NT2/D1 (cell line): ENCODE measurements around the gene ANKRD42.

ENCODE experiments used
- DNase-seq: peaks from one replicate; pipeline ENCODE4 v3.0.0-alpha.2; 2011; ENCODE audit warnings: low read depth, low spot score
- H3K27me3 ChIP-seq: 2 replicates; pipeline ENCODE4 v1.6.0; 2011; ENCODE audit warnings: mild to moderate bottlenecking; ENCODE audit not compliant: insufficient read length, insufficient read depth
- H3K36me3 ChIP-seq: 2 replicates; pipeline ENCODE4 v1.6.1; 2011; ENCODE audit warnings: mild to moderate bottlenecking, low read length, mixed read lengths; ENCODE audit not compliant: insufficient read depth, insufficient read length
- H3K4me1 ChIP-seq: 2 replicates; pipeline ENCODE4 v1.5.1; 2011; ENCODE audit not compliant: insufficient read depth, insufficient read length
- H3K4me3 ChIP-seq: 2 replicates; pipeline ENCODE4 v1.5.1; 2011; ENCODE audit warnings: low read depth; ENCODE audit not compliant: insufficient read length
- H3K9ac ChIP-seq: 2 replicates; pipeline ENCODE4 v1.6.0; 2011; ENCODE audit warnings: low read depth; ENCODE audit not compliant: insufficient read length
- H3K9me3 ChIP-seq: 2 replicates; pipeline ENCODE4 v1.5.1; 2011; ENCODE audit warnings: mild to moderate bottlenecking, low read length; ENCODE audit not compliant: insufficient read depth
- SUZ12 ChIP-seq: IDR thresholded peaks from 2 replicates; pipeline ENCODE4 v1.6.1; 2011; ENCODE audit not compliant: insufficient read length, insufficient read depth; ENCODE audit errors: extremely low read depth
- YY1 ChIP-seq: IDR thresholded peaks from 2 replicates; pipeline ENCODE4 v1.6.1; 2011; ENCODE audit not compliant: insufficient read length, insufficient read depth
- ZNF274 ChIP-seq: IDR thresholded peaks from 2 replicates; pipeline ENCODE4 v1.6.1; 2011; ENCODE audit warnings: mild to moderate bottlenecking, low read depth, low read length

The ANKRD42 gene

GRCh38 chr11:83193315-83194280, at the start of gene ANKRD42:
ANKRD42 (plus strand) TSS chr11:83193712; CDS start chr11:83194671, 959 bp downstream.
- TF ChIP-seq SUZ12 (no peak), YY1 (no peak), ZNF274 (no peak)

GRCh38 chr11:83147895-83148294, 45.6 kb upstream of the ANKRD42 start:
- Histone ChIP-seq H3K9me3 (no peaks in the 10 kb centered on the region), H3K4me3 (no peak overlapping the region), H3K36me3 (no peaks in the 10 kb centered on the region), H3K9ac (no peak overlapping the region), H3K4me1 (no peaks in the 10 kb centered on the region), H3K27me3 (no peaks in the 10 kb centered on the region)
- no peak for TF ChIP-seq YY1
- no peak for TF ChIP-seq SUZ12
- no peak for TF ChIP-seq ZNF274
- no peak for DNase-seq

More at GRCh38 chr11:83193315-83194280, at the start of gene ANKRD42:
- Histone ChIP-seq H3K36me3 (peaks cover 34% of the 10 kb centered on the region), H3K4me1 (no peaks in the 10 kb centered on the region), H3K9me3 (no peaks in the 10 kb centered on the region), H3K4me3 (peak within 1 kb of the TSS; percentile 89), H3K27me3 (peaks cover 18% of the 10 kb centered on the region), H3K9ac (peak within 1 kb of the TSS; percentile 93)
- DNase-seq, result peak; percentile 89

GRCh38 chr11:83150450-83150849, 43.1 kb upstream of the ANKRD42 start:
- no peaks in the 10 kb centered on the region for H3K27me3 ChIP-seq
- no peak overlapping the region for H3K4me3 ChIP-seq
- H3K9ac ChIP-seq, result no peak overlapping the region
- H3K36me3 ChIP-seq, result no peaks in the 10 kb centered on the region
- DNase-seq, result no peak
- no peak for TF ChIP-seq SUZ12
- TF ChIP-seq YY1, result no peak
- no peak for TF ChIP-seq ZNF274
- no peaks in the 10 kb centered on the region for H3K9me3 ChIP-seq
- H3K4me1 ChIP-seq, result no peaks in the 10 kb centered on the region

- Histone ChIP-seq H3K9ac (no peak overlapping the region), H3K4me1 (no peaks in the 10 kb centered on the region), H3K36me3 (no peaks in the 10 kb centered on the region), H3K9me3 (no peaks in the 10 kb centered on the region), H3K27me3 (no peaks in the 10 kb centered on the region), H3K4me3 (no peak overlapping the region)
- no peak for TF ChIP-seq SUZ12
- TF ChIP-seq ZNF274, result no peak
- TF ChIP-seq YY1, result no peak
- DNase-seq, result no peak
These were observed 42.1 kb upstream of the ANKRD42 start for GRCh38 chr11:83151274-83151977.

- no peaks in the 10 kb centered on the region for H3K4me1 ChIP-seq
- DNase-seq, result no peak
- H3K9me3 ChIP-seq, result no peaks in the 10 kb centered on the region
- TF ChIP-seq SUZ12 (no peak), YY1 (no peak), ZNF274 (no peak)
- no peak overlapping the region for H3K4me3 ChIP-seq
- H3K27me3 ChIP-seq, result no peaks in the 10 kb centered on the region
- H3K36me3 ChIP-seq, result no peaks in the 10 kb centered on the region
- H3K9ac ChIP-seq, result no peak overlapping the region
These were observed 41.2 kb upstream of the ANKRD42 start for GRCh38 chr11:83152264-83152663.

- TF ChIP-seq YY1, result no peak
- TF ChIP-seq SUZ12, result no peak
- no peak for TF ChIP-seq ZNF274
- no peak for DNase-seq
- Histone ChIP-seq H3K27me3 (no peaks in the 10 kb centered on the region), H3K4me1 (no peaks in the 10 kb centered on the region), H3K9me3 (no peaks in the 10 kb centered on the region), H3K4me3 (no peak overlapping the region), H3K36me3 (peaks cover 8% of the 10 kb centered on the region), H3K9ac (no peak overlapping the region)
These were observed 39.7 kb upstream of the ANKRD42 start for GRCh38 chr11:83153764-83154163.
